ENCODE results near the gene RAB33A.

GRCh38 chrX:130174937-130175336 is 3.2 kb downstream of the RAB33A start:
- no peak for TF ChIP-seq POLR2A (IDR thresholded peaks at IDR 0.05; ENCODE audit: low read depth, low read length)
- no peak for TF ChIP-seq TAF1 (IDR thresholded peaks at IDR 0.05; ENCODE audit: low read depth, low read length)
- TF ChIP-seq POLR2AphosphoS5 (IDR thresholded peaks at IDR 0.05; ENCODE audit: low read depth, low read length), result no peak

Data from GM12891 (cell line).